Pancreas (tissue), 10 donors: ENCODE measurements around the gene STX18. TPM values are rescaled to one million over a fixed set of nuclear protein-coding genes. Genes with fewer than 3 reads are reported as not detected.

Experiments
- ATAC-seq, 4 donors: fragments of 200-7000 bp; cut with Tn5 transposase; one replicate each; pipeline versions ENCODE4 v1.8.0 to v1.9.1; 2020; ENCODE audit warnings: mild to moderate bottlenecking in 4 of 4, moderate library complexity in 4 of 4
- DNase-seq, 6 donors: peaks; one replicate each; pipeline ENCODE4 v3.0.0-alpha.2; 2020
- FAIRE-seq: peaks from 2 replicates; lab custom pipeline; 2012; peaks lifted over from hg19 to GRCh38; lab: Jason Lieb, UNC
- H3K27ac ChIP-seq, 4 donors: fragments of 200-600 bp; sonication (generic); 1 replicate in 3 of 4; 2 replicates in 1 of 4; pipeline versions ENCODE4 v1.5.0 to v1.8.0; 2020
- H3K27me3 ChIP-seq, 4 donors: fragments of 200-600 bp; one replicate each; pipeline ENCODE4 v1.8.0; 2021
- H3K36me3 ChIP-seq, 3 donors: fragments of 200-600 bp; sonication (generic) in 1 of 3; one replicate each; pipeline versions ENCODE4 v1.5.0 to v1.8.0; 2020 to 2021
- H3K4me1 ChIP-seq, 3 donors: fragments of 200-600 bp; one replicate each; pipeline ENCODE4 v1.8.0; 2021
- H3K4me3 ChIP-seq, 4 donors: fragments of 200-600 bp; sonication (generic) in 2 of 4; one replicate each; pipeline versions ENCODE4 v1.5.0 to v1.8.0; 2020 to 2021
- H3K9me3 ChIP-seq, 4 donors: fragments of 200-600 bp; one replicate each; pipeline ENCODE4 v1.8.0; 2021
- CTCF ChIP-seq, 4 donors: fragments of 200-600 bp; sonication (generic) in 3 of 4; IDR thresholded peaks; one replicate each; pipeline versions ENCODE4 v1.5.0 to v1.8.0; 2021; ENCODE audit warnings: antibody characterized with exemption in 4 of 4
- WGBS, 2 donors: extraction: QIAGEN DNeasy Blood & Tissue Kit; methylation state at CpG; one replicate each; pipeline ENCODE4 v1.1.7; 2013; 5-methylcytosine and 5-hydroxymethylcytosine counted together
- intact Hi-C, 3 donors: fragments of 100-400 bp; cut with DNase I; formaldehyde crosslinking; loops; one replicate each; pipeline versions ENCODE4 v1.11.1 to v1.14.2; 2022
- polyA plus RNA-seq, 2 donors: library from polyadenylated mRNA; stranded (reverse); fragments of 200-250 nt; gene quantifications; one replicate each; pipeline ENCODE4 v1.2.3, GENCODE V29; 2013
- total RNA-seq, 6 donors: library from RNA; stranded (reverse); fragmentation: NEBNext Ultra II Directional in 4 of 6; extraction: Animal tissue kit (Norgen Biotek cat#: 25700) in 4 of 6; gene quantifications; one replicate each; pipeline versions ENCODE4 v1.2.1 to v1.2.4, GENCODE V29; 2021 to 2023
- donor health status: healthy with polysubstance abuse.
- donor health status: DM: no; HTN: no; CAD: no; lungs with moderate emphysema.
- donor health status: DM: no; HTN: no; CAD: no.
- donor health status: control.
- donor health status: control.
- donor health status: Bipolar disorder and iron deficiency.
- donor health status: DM: yes; HTN: yes; CAD: no.
- donor health status: DM: no; HTN: no; CAD: no.
- donor health status: DM: no; HTN: no; CAD: no.
- donor health status: DM: yes; HTN: yes; CAD: no.

Gene STX18
- total and polyA plus RNA-seq, 8 donors: 13.6 to 35.9 (median 19.0) TPM

GRCh38 chr4:4437798-4438470, 103.9 kb downstream of the STX18 start:
- no peak overlapping the region for H3K27ac ChIP-seq
- FAIRE-seq (no peak), ATAC-seq (no peak), DNase-seq (no peak)
- 94 to 96% methylated on average over 13 of the region's 13 CpGs for WGBS, 2 donors
- H3K27me3 ChIP-seq: no peaks in the 10 kb centered on the region
- intact Hi-C loops: no loop called here
- peaks cover 0 to 25% (median 10%) of the 10 kb centered on the region in 3 donors for H3K36me3 ChIP-seq
- H3K9me3 ChIP-seq: no peaks in the 10 kb centered on the region
- H3K4me1 ChIP-seq: no peaks in the 10 kb centered on the region
- TF ChIP-seq CTCF (IDR thresholded peaks at IDR 0.05): no peak
- H3K4me3 ChIP-seq: no peak overlapping the region

GRCh38 chr4:4436244-4436823, 105.5 kb downstream of the STX18 start:
- intact Hi-C loops: no loop called here
- DNase-seq (no peak), FAIRE-seq (no peak), ATAC-seq (no peak)
- TF ChIP-seq CTCF (IDR thresholded peaks at IDR 0.05): no peak
- H3K9me3 ChIP-seq: no peaks in the 10 kb centered on the region
- no peaks in the 10 kb centered on the region for H3K27me3 ChIP-seq
- no peak overlapping the region for H3K27ac ChIP-seq
- peaks cover 0 to 34% (median 10%) of the 10 kb centered on the region in 3 donors for H3K36me3 ChIP-seq
- no peaks in the 10 kb centered on the region for H3K4me1 ChIP-seq
- H3K4me3 ChIP-seq: no peak overlapping the region
- 93 to 98% methylated on average over 2 of the region's 2 CpGs for WGBS, 2 donors

- H3K4me3 ChIP-seq: no peak overlapping the region
- FAIRE-seq (no peak), DNase-seq (no peak), ATAC-seq (no peak)
- WGBS, 2 donors: 87 to 88% methylated on average over 4 of the region's 4 CpGs
- peaks cover 0 to 34% (median 10%) of the 10 kb centered on the region in 3 donors for H3K36me3 ChIP-seq
- H3K9me3 ChIP-seq: no peaks in the 10 kb centered on the region
- TF ChIP-seq CTCF (IDR thresholded peaks at IDR 0.05): no peak
- no peaks in the 10 kb centered on the region for H3K27me3 ChIP-seq
- intact Hi-C loops: no loop called here
- no peak overlapping the region for H3K27ac ChIP-seq
- H3K4me1 ChIP-seq: no peaks in the 10 kb centered on the region
Observed at GRCh38 chr4:4433941-4434340, 107.9 kb downstream of the STX18 start.

- no peaks in the 10 kb centered on the region for H3K27me3 ChIP-seq
- H3K4me3 ChIP-seq: no peak overlapping the region
- FAIRE-seq (no peak), ATAC-seq (no peak), DNase-seq (no peak)
- intact Hi-C loops: no loop called here
- no peaks in the 10 kb centered on the region for H3K4me1 ChIP-seq
- no peaks in the 10 kb centered on the region for H3K9me3 ChIP-seq
- no peak overlapping the region for H3K27ac ChIP-seq
- H3K36me3 ChIP-seq: peaks cover 0 to 32% (median 6%) of the 10 kb centered on the region in 3 donors
- WGBS, 2 donors: 93 to 94% methylated on average over 11 of the region's 11 CpGs
- no peak for TF ChIP-seq CTCF (IDR thresholded peaks at IDR 0.05)
Observed at GRCh38 chr4:4432341-4433125, 109.3 kb downstream of the STX18 start.
